ENCODE measurements around the gene ACP2.

- TF ChIP-seq CTCF (IDR thresholded peaks at IDR 0.05; ENCODE audit: insufficient read depth, low read depth, low read length) (no peak), EZH2 (IDR thresholded peaks at IDR 0.05; ENCODE audit: insufficient read depth, low read length) (no peak)
Measured at GRCh38 chr11:47222696-47223095, 25.9 kb downstream of the ACP2 start.
